ENCODE measurements around the gene OXCT2. TPM values are rescaled to one million over a fixed set of nuclear protein-coding genes. Genes with fewer than 3 reads are reported as not detected.

Gene OXCT2
- total RNA-seq, 4 donors from 2014 or later, result 0.94 to 1.1 TPM; not detected in 2

GRCh38 chr1:39788426-39788757, 17.2 kb upstream of the OXCT2 start:
- TF ChIP-seq CTCF (IDR thresholded peaks at IDR 0.05; ENCODE audit: low read depth), result no peak

- no peak for TF ChIP-seq CTCF (IDR thresholded peaks at IDR 0.05; ENCODE audit: low read depth)
These were observed 16.3 kb upstream of the OXCT2 start for GRCh38 chr1:39787468-39787867.

- no peak for TF ChIP-seq CTCF (IDR thresholded peaks at IDR 0.05; ENCODE audit: low read depth)
These were observed 11.0 kb upstream of the OXCT2 start for GRCh38 chr1:39782103-39782502.

GRCh38 chr1:39781349-39781715, 10.2 kb upstream of the OXCT2 start:
- TF ChIP-seq CTCF (IDR thresholded peaks at IDR 0.05; ENCODE audit: low read depth), result no peak

- no peak for TF ChIP-seq CTCF (IDR thresholded peaks at IDR 0.05; ENCODE audit: low read depth)
These were observed 8.7 kb upstream of the OXCT2 start for GRCh38 chr1:39779821-39780220.

GRCh38 chr1:39779137-39779536, 8.0 kb upstream of the OXCT2 start:
- TF ChIP-seq CTCF (IDR thresholded peaks at IDR 0.05; ENCODE audit: low read depth), result no peak

GRCh38 chr1:39777306-39777705, 6.2 kb upstream of the OXCT2 start:
- no peak for TF ChIP-seq CTCF (IDR thresholded peaks at IDR 0.05; ENCODE audit: low read depth)

- TF ChIP-seq CTCF (IDR thresholded peaks at IDR 0.05; ENCODE audit: low read depth), result no peak
These were observed 5.7 kb upstream of the OXCT2 start for GRCh38 chr1:39776886-39777285.

Data from subcutaneous adipose tissue (tissue), 4 donors.